Upper lobe of left lung (tissue), 4 donors: ENCODE results near the gene MYH9.

Experiments used
- EP300 ChIP-seq, 4 donors: sonication (generic); formaldehyde crosslinking; IDR thresholded peaks; one replicate each; pipeline ENCODE4 v1.5.1; 2017; ENCODE audit warnings: antibody characterized with exemption in 4 of 4, control low read depth in 2 of 4
- POLR2A ChIP-seq, 4 donors: fragments of 450-650 bp; IDR thresholded peaks; one replicate each; pipeline ENCODE4 v1.5.1; 2016 to 2017; ENCODE audit warnings: antibody characterized with exemption in 4 of 4, mild to moderate bottlenecking in 2 of 4
- POLR2AphosphoS5 ChIP-seq, 2 donors: sonication (generic); formaldehyde crosslinking; IDR thresholded peaks; one replicate each; pipeline ENCODE4 v1.5.1; 2017; ENCODE audit warnings: antibody characterized with exemption in 2 of 2
- TF ChIP-seq, protein P1 (sequence below), 6 experiments: fragments of 450-650 bp in 4 of 6; fragments of 200-600 bp in 2 of 6; sonication (generic) in 2 of 6; IDR thresholded peaks; one replicate each; pipeline ENCODE4 v1.5.1; 2016 to 2019; ENCODE audit warnings: antibody characterized with exemption in 6 of 6

DNA sequence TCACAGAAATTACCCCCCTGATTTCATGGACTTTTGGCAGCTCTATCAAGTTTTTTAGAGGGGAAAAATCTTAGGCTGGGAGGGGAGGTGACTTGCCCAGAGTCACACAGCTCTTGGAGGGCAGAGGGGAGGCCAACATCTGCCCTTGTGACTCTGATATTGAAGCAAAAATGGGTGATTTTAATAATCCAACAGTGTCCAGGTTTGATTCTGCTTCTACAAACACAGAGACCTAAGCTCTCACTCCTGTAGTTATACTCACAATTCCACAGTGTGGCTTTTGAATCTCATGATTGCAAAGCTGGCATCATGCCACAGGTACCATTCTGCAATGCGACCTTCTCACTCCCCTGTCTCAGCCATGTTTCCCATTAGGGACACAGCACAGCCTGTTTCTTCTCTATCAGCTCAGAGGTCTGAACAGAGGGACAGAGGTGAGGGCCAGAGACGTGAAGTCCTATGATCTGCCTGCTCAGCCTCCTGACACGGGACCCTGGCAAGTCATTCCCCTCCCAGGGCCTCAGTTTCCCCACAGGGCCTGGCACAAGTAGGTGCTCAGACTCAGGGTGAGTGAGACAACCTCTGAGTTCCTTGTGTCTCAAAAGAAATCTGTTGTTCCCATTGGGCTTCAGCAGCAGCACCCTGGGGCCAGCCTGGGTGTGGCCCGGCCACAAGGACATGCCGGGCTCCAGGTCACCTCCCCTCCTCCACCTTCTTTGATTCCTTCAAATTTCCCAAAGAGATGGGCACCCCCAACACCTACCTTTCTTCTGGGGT, 149.2 kb downstream of the MYH9 start:
- TF ChIP-seq EP300 (IDR thresholded peaks at IDR 0.05) = no peak
- TF ChIP-seq, protein P1, sequence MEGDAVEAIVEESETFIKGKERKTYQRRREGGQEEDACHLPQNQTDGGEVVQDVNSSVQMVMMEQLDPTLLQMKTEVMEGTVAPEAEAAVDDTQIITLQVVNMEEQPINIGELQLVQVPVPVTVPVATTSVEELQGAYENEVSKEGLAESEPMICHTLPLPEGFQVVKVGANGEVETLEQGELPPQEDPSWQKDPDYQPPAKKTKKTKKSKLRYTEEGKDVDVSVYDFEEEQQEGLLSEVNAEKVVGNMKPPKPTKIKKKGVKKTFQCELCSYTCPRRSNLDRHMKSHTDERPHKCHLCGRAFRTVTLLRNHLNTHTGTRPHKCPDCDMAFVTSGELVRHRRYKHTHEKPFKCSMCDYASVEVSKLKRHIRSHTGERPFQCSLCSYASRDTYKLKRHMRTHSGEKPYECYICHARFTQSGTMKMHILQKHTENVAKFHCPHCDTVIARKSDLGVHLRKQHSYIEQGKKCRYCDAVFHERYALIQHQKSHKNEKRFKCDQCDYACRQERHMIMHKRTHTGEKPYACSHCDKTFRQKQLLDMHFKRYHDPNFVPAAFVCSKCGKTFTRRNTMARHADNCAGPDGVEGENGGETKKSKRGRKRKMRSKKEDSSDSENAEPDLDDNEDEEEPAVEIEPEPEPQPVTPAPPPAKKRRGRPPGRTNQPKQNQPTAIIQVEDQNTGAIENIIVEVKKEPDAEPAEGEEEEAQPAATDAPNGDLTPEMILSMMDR (IDR thresholded peaks at IDR 0.05) = no peak
- no peak for TF ChIP-seq POLR2A (IDR thresholded peaks at IDR 0.05)
- TF ChIP-seq POLR2AphosphoS5 (IDR thresholded peaks at IDR 0.05) = no peak
